Karpas-422 (cell line): ENCODE results near the gene NLRC5. TPM values are rescaled to one million over a fixed set of nuclear protein-coding genes. Genes with fewer than 3 reads are reported as not detected.
A peak's percentile ranks its signal among the peaks of the same experiment; 100 is the strongest.
"Not testable (repeated sequence)": the region's sequence is repeated elsewhere in the genome, so short reads cannot be mapped to it uniquely, and the experiment has no call there.

ENCODE experiments used
- DNase-seq: peaks from one replicate; pipeline ENCODE4 v3.0.0-alpha.2; 2015
- H2AFZ ChIP-seq: fragments of 200-600 bp; sonication (generic); 2 replicates; pipeline ENCODE4 v1.6.1; 2014; ENCODE audit warnings: antibody characterized with exemption, low read length, mixed read lengths
- H3K27ac ChIP-seq: fragments of 200-600 bp; sonication (generic); 2 replicates; pipeline ENCODE4 v1.5.1; 2014; ENCODE audit warnings: mild to moderate bottlenecking, low read length, moderate library complexity
- H3K27me3 ChIP-seq: fragments of 200-600 bp; sonication (generic); 2 replicates; pipeline ENCODE4 v1.6.1; 2014; ENCODE audit warnings: low read length, mixed read lengths
- H3K36me3 ChIP-seq: fragments of 200-600 bp; sonication (generic); 2 replicates; pipeline ENCODE4 v1.6.1; 2014; ENCODE audit warnings: low read length, mixed read lengths; ENCODE audit not compliant: insufficient read depth
- H3K4me1 ChIP-seq: fragments of 200-600 bp; sonication (generic); 2 replicates; pipeline ENCODE4 v1.6.1; 2014; ENCODE audit warnings: mild to moderate bottlenecking, low read length, mixed read lengths
- H3K4me2 ChIP-seq: fragments of 200-600 bp; sonication (generic); 2 replicates; pipeline ENCODE4 v1.6.1; 2014; ENCODE audit warnings: low read length, low read depth, mild to moderate bottlenecking; ENCODE audit not compliant: poor library complexity, severe bottlenecking
- H3K4me3 ChIP-seq: fragments of 200-600 bp; sonication (generic); 2 replicates; pipeline ENCODE4 v1.5.1; 2014; ENCODE audit warnings: mild to moderate bottlenecking, antibody characterized with exemption, low read length, mixed read lengths
- H3K79me2 ChIP-seq: fragments of 200-600 bp; sonication (generic); 2 replicates; pipeline ENCODE4 v1.6.1; 2014; ENCODE audit warnings: mild to moderate bottlenecking, low read length, mixed read lengths
- H3K9ac ChIP-seq: fragments of 200-600 bp; sonication (generic); 2 replicates; pipeline ENCODE4 v1.6.0; 2014; ENCODE audit warnings: low read length
- H3K9me2 ChIP-seq: fragments of 200-600 bp; sonication (generic), shearing (Covaris generic); replicated peaks from 2 replicates; pipeline ENCODE4 v1.6.0; 2014; ENCODE audit warnings: mild to moderate bottlenecking, low read length, moderate library complexity; ENCODE audit not compliant: insufficient read depth
- H3K9me3 ChIP-seq: fragments of 300-700, 200-600 bp; sonication (generic); 2 replicates; pipeline ENCODE4 v1.6.1; 2014; ENCODE audit warnings: low read length, mixed read lengths
- H4K20me1 ChIP-seq: fragments of 200-600 bp; sonication (generic); 2 replicates; pipeline ENCODE4 v1.6.1; 2014; ENCODE audit warnings: mild to moderate bottlenecking, antibody characterized with exemption, low read length, low read depth; ENCODE audit not compliant: insufficient read depth
- total RNA-seq: library from RNA; depleted of rRNA; stranded (reverse); fragments of >200 nt; shearing (Covaris generic); gene quantifications from 2 replicates; pipeline ENCODE4 v1.2.3, GENCODE V29; 2014; ENCODE audit warnings: low replicate concordance

NLRC5 gene
- total RNA-seq, 1 experiment from 2014 or later: 116 TPM

GRCh38 chr16:56973294-56973689 is 16.1 kb upstream of the NLRC5 start:
- Histone ChIP-seq H3K9ac (no peak overlapping the region), H3K27me3 (no peaks in the 10 kb centered on the region), H3K79me2 (no peaks in the 10 kb centered on the region), H3K27ac (no peak overlapping the region), H3K4me2 (peak overlapping the region; percentile 68), H3K9me3 (no peaks in the 10 kb centered on the region), H3K36me3 (no peaks in the 10 kb centered on the region), H3K9me2 (no peaks in the 10 kb centered on the region), H2AFZ (no peak overlapping the region), H4K20me1 (no peaks in the 10 kb centered on the region), H3K4me1 (peaks cover 55% of the 10 kb centered on the region), H3K4me3 (no peak overlapping the region)
- DNase-seq: no peak

DNA sequence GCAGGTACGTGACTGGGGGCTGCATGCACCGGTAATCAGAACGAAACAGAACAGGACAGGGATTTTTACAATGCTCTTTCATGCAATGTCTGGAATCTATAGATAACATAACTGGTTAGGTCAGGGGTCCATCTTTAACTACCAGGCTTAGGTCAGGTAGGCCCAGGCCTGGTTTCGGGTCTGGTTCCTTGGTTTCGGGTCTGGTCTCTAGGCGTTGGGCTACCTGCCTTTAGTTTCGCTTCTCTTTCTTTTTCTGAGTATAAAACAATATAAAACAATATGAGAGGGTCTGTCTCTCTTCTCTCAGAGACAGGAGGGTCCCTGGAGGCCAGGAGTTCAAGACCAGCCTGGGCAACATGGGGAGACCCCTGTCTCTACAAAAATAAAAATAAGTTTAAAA is 15.5 kb upstream of the NLRC5 start:
- not testable (repeated sequence) for H3K79me2 ChIP-seq, H3K9me3 ChIP-seq, DNase-seq, H2AFZ ChIP-seq, H3K4me3 ChIP-seq, H3K9me2 ChIP-seq, H3K36me3 ChIP-seq, H3K27ac ChIP-seq, H3K9ac ChIP-seq, H3K27me3 ChIP-seq, H4K20me1 ChIP-seq
- Histone ChIP-seq H3K4me2 (peak overlapping the region; percentile 68), H3K4me1 (peaks cover 61% of the 10 kb centered on the region)

GRCh38 chr16:56974549-56975300 is 14.6 kb upstream of the NLRC5 start:
- no peak overlapping the region for H3K27ac ChIP-seq

GRCh38 chr16:56975714-56976113 is 13.6 kb upstream of the NLRC5 start:
- no peaks in the 10 kb centered on the region for H3K27me3 ChIP-seq
- H3K4me3 ChIP-seq: no peak overlapping the region
- no peak overlapping the region for H3K4me2 ChIP-seq
- DNase-seq: no peak
- no peaks in the 10 kb centered on the region for H4K20me1 ChIP-seq
- no peak overlapping the region for H3K27ac ChIP-seq
- H2AFZ ChIP-seq: no peak overlapping the region
- H3K9me2 ChIP-seq: no peaks in the 10 kb centered on the region
- no peak overlapping the region for H3K9ac ChIP-seq
- peaks cover 73% of the 10 kb centered on the region for H3K4me1 ChIP-seq
- no peaks in the 10 kb centered on the region for H3K79me2 ChIP-seq
- H3K9me3 ChIP-seq: no peaks in the 10 kb centered on the region
- H3K36me3 ChIP-seq: no peaks in the 10 kb centered on the region

More at GRCh38 chr16:56974549-56975300, 14.6 kb upstream of the NLRC5 start:
- H3K79me2 ChIP-seq: no peaks in the 10 kb centered on the region
- H4K20me1 ChIP-seq: no peaks in the 10 kb centered on the region
- H3K27me3 ChIP-seq: no peaks in the 10 kb centered on the region
- no peaks in the 10 kb centered on the region for H3K36me3 ChIP-seq
- no peak overlapping the region for H3K9ac ChIP-seq
- H3K9me3 ChIP-seq: no peaks in the 10 kb centered on the region
- peaks cover 69% of the 10 kb centered on the region for H3K4me1 ChIP-seq
- no peaks in the 10 kb centered on the region for H3K9me2 ChIP-seq
- H3K4me3 ChIP-seq: no peak overlapping the region
- no peak for DNase-seq
- H3K4me2 ChIP-seq: peak overlapping the region; percentile 68
- no peak overlapping the region for H2AFZ ChIP-seq

- no peak for DNase-seq
- H3K9me2 ChIP-seq: no peaks in the 10 kb centered on the region
- no peak overlapping the region for H3K4me3 ChIP-seq
- no peaks in the 10 kb centered on the region for H3K9me3 ChIP-seq
- H3K9ac ChIP-seq: no peak overlapping the region
- no peak overlapping the region for H3K4me2 ChIP-seq
- H2AFZ ChIP-seq: no peak overlapping the region
- H3K27ac ChIP-seq: no peak overlapping the region
- no peaks in the 10 kb centered on the region for H3K79me2 ChIP-seq
- H3K4me1 ChIP-seq: peaks cover 73% of the 10 kb centered on the region
- no peaks in the 10 kb centered on the region for H3K36me3 ChIP-seq
- no peaks in the 10 kb centered on the region for H4K20me1 ChIP-seq
- H3K27me3 ChIP-seq: no peaks in the 10 kb centered on the region
These were observed 12.1 kb upstream of the NLRC5 start for GRCh38 chr16:56977216-56977615.

DNA sequence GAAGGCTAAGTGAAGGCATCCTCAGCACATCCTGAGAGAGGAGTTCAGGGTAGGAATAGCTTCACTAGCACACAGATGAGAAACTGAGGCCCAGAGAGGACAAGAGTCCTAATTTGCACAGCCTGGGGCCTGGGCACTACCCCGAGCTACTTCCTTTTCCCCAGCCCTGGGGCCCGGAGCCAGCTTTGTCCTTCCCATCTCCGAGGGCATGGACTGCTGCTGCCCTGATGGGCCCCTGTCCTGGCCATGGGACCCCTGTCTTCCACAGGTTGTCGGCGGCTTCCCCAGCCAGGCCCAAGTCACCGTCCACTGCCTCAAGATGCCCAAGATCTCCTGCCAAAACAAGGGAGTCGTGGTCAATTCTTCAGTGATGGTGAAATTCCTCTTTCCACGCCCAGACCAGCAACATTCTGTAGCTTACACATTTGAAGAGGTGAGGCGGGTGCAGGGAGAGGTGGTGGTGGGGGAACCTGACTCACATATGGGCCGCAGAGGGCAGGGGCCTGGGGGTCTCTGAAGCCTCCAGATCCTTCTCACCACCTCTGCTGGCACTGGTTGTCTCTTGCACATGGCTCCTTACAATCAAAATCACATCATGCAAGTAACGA is 11.4 kb upstream of the NLRC5 start:
- H3K9me2 ChIP-seq: no peaks in the 10 kb centered on the region
- no peak for DNase-seq
- H3K27ac ChIP-seq: no peak overlapping the region
- no peaks in the 10 kb centered on the region for H3K79me2 ChIP-seq
- no peak overlapping the region for H3K4me3 ChIP-seq
- no peaks in the 10 kb centered on the region for H3K9me3 ChIP-seq
- no peak overlapping the region for H3K9ac ChIP-seq
- no peak overlapping the region for H2AFZ ChIP-seq
- no peaks in the 10 kb centered on the region for H4K20me1 ChIP-seq
- H3K4me2 ChIP-seq: no peak overlapping the region
- H3K4me1 ChIP-seq: peaks cover 73% of the 10 kb centered on the region
- H3K27me3 ChIP-seq: no peaks in the 10 kb centered on the region
- no peaks in the 10 kb centered on the region for H3K36me3 ChIP-seq

- no peaks in the 10 kb centered on the region for H3K36me3 ChIP-seq
- no peak overlapping the region for H3K27ac ChIP-seq
- no peaks in the 10 kb centered on the region for H3K9me3 ChIP-seq
- no peaks in the 10 kb centered on the region for H3K79me2 ChIP-seq
- H2AFZ ChIP-seq: no peak overlapping the region
- no peak overlapping the region for H3K9ac ChIP-seq
- DNase-seq: no peak
- H3K4me1 ChIP-seq: peaks cover 69% of the 10 kb centered on the region
- H4K20me1 ChIP-seq: no peaks in the 10 kb centered on the region
- no peaks in the 10 kb centered on the region for H3K9me2 ChIP-seq
- H3K4me3 ChIP-seq: no peak overlapping the region
- no peaks in the 10 kb centered on the region for H3K27me3 ChIP-seq
- H3K4me2 ChIP-seq: no peak overlapping the region
These were observed 9.2 kb upstream of the NLRC5 start for GRCh38 chr16:56980201-56980535.

DNA sequence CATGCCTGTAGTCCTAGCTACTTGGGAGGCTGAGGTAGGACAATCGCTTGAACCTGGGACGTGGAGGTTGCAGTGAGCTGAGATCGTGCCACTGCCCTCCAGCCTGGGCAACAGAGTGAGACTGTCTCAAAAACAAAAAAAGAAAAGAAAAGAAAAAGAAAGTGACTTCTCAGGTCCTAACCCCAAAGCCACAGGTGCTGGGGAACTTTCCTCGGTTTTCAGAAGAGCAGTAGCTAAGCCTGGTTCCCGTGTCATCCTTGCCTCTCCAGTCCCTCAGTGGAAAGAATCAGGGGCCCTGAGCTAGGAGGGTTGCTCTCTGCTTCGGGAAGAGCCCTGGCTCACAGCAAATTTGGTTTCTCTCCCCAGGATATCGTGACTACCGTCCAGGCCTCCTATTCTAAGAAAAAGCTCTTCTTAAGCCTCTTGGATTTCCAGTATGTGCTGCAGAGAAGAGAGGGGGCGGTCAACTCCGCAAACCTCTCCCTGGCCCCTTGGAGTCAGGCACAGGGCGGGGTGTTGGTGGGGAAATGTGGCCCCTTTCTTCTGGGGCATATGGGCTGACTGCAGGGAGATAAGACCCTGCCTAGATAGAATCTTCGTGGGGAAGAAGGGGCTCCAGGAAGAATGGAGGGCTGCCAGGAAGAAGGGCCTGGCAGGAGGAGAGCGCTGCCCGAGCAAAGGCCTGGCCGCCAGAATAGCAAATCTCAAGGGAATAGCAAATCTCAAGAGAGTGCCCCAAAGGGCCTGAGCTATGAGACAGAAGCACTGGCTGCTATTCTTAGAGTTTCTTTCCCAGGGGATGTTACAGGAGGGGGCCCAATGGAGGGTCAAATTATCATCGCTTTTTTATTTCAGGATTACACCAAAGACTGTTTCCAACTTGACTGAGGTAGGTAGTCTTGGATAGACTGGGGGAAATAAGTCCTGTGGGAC is 8.3 kb upstream of the NLRC5 start:
- DNase-seq: peak; percentile 92
- peak overlapping the region; percentile 69 for H3K4me2 ChIP-seq
- no peaks in the 10 kb centered on the region for H3K79me2 ChIP-seq
- H3K27me3 ChIP-seq: no peaks in the 10 kb centered on the region
- H3K27ac ChIP-seq: peak overlapping the region; percentile 66
- no peaks in the 10 kb centered on the region for H3K9me2 ChIP-seq
- H3K9ac ChIP-seq: peak overlapping the region; percentile 57
- no peaks in the 10 kb centered on the region for H3K36me3 ChIP-seq
- no peaks in the 10 kb centered on the region for H3K9me3 ChIP-seq
- no peak overlapping the region for H2AFZ ChIP-seq
- peaks cover 77% of the 10 kb centered on the region for H3K4me1 ChIP-seq
- H3K4me3 ChIP-seq: peak overlapping the region; percentile 40
- H4K20me1 ChIP-seq: no peaks in the 10 kb centered on the region
